Brain microvascular endothelial cell (primary cell): ENCODE measurements around the gene SOX1.

ENCODE experiments used
- DNase-seq: peaks from one replicate; pipeline ENCODE4 v3.0.0-alpha.2; 2020
- H3K27ac ChIP-seq: fragments of 250-450 bp; sonication (Bioruptor Pico); 2 replicates; pipeline ENCODE4 v1.5.1; 2020; ENCODE audit warnings: mild to moderate bottlenecking, moderate library complexity
- H3K27me3 ChIP-seq: fragments of 250-450 bp; sonication (Bioruptor Pico); replicated peaks from 2 replicates; pipeline ENCODE4 v1.5.1; 2020; ENCODE audit warnings: mild to moderate bottlenecking
- H3K36me3 ChIP-seq: fragments of 250-450 bp; sonication (Bioruptor Pico); replicated peaks from 2 replicates; pipeline ENCODE4 v1.5.1; 2020; ENCODE audit warnings: mild to moderate bottlenecking
- H3K4me3 ChIP-seq: 2 replicates; pipeline ENCODE4 v1.5.1; 2011; ENCODE audit warnings: low read depth, mild to moderate bottlenecking, control low read depth, low read length, moderate library complexity
- in situ Hi-C: cut with HindIII; loops from 2 replicates; pipeline ENCODE4 v1.10.0; 2017; ENCODE audit warnings: low sequenced_read_pairs, low pct_ligation_motif_present
- TF ChIP-seq, protein P1 (sequence below): IDR thresholded peaks from 2 replicates; pipeline ENCODE4 v1.5.1; 2011; ENCODE audit warnings: low read depth, mild to moderate bottlenecking, moderate library complexity, low read length, control low read depth, inconsistent platforms; ENCODE audit errors: missing control alignments

The SOX1 gene

DNA sequence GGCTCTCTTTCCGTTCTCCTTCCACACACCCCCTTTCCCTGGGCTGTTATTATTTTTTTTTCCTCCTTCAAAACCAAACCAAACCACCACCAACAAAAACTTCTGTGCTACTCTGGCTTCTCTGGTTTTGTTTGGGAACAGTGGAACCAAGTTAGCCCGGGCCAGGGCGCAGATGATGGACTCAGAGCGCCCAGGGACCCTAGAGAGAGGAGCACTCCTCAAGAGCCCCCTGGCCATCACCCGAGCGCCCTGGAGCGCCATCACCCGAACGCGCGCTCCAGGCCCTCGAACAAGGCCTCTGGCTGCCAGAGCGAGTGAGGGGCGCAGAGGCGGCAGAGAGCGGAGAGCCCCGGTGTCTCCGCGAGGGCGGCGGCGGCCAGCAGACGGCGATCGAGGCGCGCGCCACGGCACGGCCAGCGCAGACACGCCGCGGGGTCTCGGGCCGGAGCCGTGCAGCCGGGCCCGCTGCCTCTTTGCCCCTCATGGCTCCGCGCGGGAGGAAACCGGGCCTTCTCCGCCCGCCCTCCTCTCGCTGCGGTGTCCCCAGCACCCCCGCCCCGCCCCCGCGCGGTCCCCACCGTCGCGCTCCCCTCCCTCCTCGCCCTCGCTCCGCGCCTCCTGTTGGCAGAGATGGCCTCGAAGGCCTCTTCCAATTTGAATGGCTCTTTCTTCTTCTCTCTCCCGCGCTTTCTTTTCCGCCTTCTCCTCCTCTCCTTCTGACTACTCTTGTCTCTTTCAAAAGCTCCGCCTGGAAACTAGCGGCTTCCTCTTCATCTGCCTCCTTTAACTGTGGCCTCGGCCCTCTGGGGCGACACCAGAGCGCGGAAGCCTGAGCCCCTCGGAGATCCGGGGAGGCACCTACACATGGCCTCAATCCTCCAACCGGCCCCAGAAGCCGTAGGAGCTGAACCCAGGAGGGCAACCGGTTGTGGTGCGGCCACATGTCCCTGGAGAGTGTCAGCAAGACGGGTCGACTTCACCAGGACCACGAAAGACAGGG is 4.1 kb upstream of the SOX1 start:
- in situ Hi-C loops = no loop called here
- TF ChIP-seq, protein P1, sequence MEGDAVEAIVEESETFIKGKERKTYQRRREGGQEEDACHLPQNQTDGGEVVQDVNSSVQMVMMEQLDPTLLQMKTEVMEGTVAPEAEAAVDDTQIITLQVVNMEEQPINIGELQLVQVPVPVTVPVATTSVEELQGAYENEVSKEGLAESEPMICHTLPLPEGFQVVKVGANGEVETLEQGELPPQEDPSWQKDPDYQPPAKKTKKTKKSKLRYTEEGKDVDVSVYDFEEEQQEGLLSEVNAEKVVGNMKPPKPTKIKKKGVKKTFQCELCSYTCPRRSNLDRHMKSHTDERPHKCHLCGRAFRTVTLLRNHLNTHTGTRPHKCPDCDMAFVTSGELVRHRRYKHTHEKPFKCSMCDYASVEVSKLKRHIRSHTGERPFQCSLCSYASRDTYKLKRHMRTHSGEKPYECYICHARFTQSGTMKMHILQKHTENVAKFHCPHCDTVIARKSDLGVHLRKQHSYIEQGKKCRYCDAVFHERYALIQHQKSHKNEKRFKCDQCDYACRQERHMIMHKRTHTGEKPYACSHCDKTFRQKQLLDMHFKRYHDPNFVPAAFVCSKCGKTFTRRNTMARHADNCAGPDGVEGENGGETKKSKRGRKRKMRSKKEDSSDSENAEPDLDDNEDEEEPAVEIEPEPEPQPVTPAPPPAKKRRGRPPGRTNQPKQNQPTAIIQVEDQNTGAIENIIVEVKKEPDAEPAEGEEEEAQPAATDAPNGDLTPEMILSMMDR = no peak

GRCh38 chr13:112063807-112064206 is 3.1 kb upstream of the SOX1 start:
- no peak for DNase-seq
- Histone ChIP-seq H3K27ac (no peak overlapping the region), H3K4me3 (no peak overlapping the region), H3K27me3 (peaks cover 81% of the 10 kb centered on the region), H3K36me3 (no peaks in the 10 kb centered on the region)
- TF ChIP-seq, protein P1 = no peak
- in situ Hi-C loops = no loop called here

More for the DNA sequence above, 4.1 kb upstream of the SOX1 start:
- H3K4me3 ChIP-seq = no peak overlapping the region
- no peaks in the 10 kb centered on the region for H3K36me3 ChIP-seq
- DNase-seq = no peak
- peaks cover 87% of the 10 kb centered on the region for H3K27me3 ChIP-seq
- H3K27ac ChIP-seq = no peak overlapping the region

GRCh38 chr13:112064222-112064621 is 2.7 kb upstream of the SOX1 start:
- H3K27ac ChIP-seq = no peak overlapping the region
- no peak overlapping the region for H3K4me3 ChIP-seq
- in situ Hi-C loops = no loop called here
- peaks cover 81% of the 10 kb centered on the region for H3K27me3 ChIP-seq
- no peak for DNase-seq
- H3K36me3 ChIP-seq = no peaks in the 10 kb centered on the region
- TF ChIP-seq, protein P1 = no peak

DNA sequence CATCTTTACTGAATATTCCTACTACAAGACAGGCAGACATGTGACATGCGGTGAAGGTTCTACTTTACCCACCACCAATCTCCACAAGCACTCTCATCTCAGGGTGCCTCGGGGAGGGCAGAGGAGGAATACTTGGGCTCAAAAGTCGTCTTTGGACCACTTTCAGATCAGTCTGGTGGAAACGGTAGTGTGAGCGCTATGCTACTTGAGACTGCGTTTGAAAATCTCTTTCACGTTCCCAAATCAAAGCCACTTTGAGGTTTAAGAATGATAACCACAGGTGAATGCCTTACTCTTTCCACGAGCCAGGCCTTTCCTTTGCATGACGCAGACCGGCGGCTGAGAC is 1.5 kb upstream of the SOX1 start:
- Histone ChIP-seq H3K27ac (no peak overlapping the region), H3K4me3 (no peak overlapping the region), H3K36me3 (no peaks in the 10 kb centered on the region), H3K27me3 (peaks cover 79% of the 10 kb centered on the region)
- in situ Hi-C loops = no loop called here
- DNase-seq = no peak
- TF ChIP-seq, protein P1 = no peak

GRCh38 chr13:112065867-112066623 is 904 bp upstream of the SOX1 start:
- H3K36me3 ChIP-seq = no peaks in the 10 kb centered on the region
- H3K27ac ChIP-seq = no peak overlapping the region
- no peak for DNase-seq
- TF ChIP-seq, protein P1 = no peak
- in situ Hi-C loops = no loop called here
- peaks cover 79% of the 10 kb centered on the region for H3K27me3 ChIP-seq
- no peak overlapping the region for H3K4me3 ChIP-seq
